ENCODE measurements around the gene MLIP. TPM values are rescaled to one million over a fixed set of nuclear protein-coding genes. Genes with fewer than 3 reads are reported as not detected.
"Not testable (repeated sequence)": the region's sequence is repeated elsewhere in the genome, so short reads cannot be mapped to it uniquely, and the experiment has no call there.

The MLIP gene
- total RNA-seq, 1 experiment from 2014 or later = not detected

- no peaks in the 10 kb centered on the region for H3K27me3 ChIP-seq (ENCODE audit: control insufficient read depth, insufficient read depth, low read length)
- no peak overlapping the region for H3K4me3 ChIP-seq (ENCODE audit: insufficient read depth, low read depth, low read length)
- H3K36me3 ChIP-seq (replicated peaks; ENCODE audit: control insufficient read depth, insufficient read depth, low read length) = no peaks in the 10 kb centered on the region
- DNase-seq = no peak
These were observed 85.7 kb downstream of the MLIP start for GRCh38 chr6:54196905-54197304.

DNA sequence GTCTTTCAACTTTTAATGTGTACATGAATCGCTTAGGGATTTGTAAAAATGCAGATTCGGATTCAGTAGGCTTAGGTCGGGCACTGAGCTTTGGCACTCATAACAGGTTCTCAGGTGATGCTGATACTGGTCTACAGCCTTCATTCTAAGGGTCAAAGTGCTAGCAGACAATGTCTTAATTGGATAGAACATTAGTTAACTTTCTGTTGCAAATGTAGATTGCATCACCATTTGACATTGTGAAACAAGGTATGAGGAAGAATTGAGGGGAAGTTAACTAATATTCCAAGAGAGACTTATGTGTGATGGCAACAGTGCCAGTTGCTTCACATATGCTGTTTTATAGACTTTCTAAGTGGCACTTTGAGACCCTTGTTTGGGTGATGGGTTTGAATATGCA is 86.9 kb downstream of the MLIP start:
- Histone ChIP-seq H3K4me3 (ENCODE audit: insufficient read depth, low read depth, low read length) (no peak overlapping the region), H3K36me3 (replicated peaks; ENCODE audit: control insufficient read depth, insufficient read depth, low read length) (no peaks in the 10 kb centered on the region), H3K27me3 (ENCODE audit: control insufficient read depth, insufficient read depth, low read length) (no peaks in the 10 kb centered on the region)
- DNase-seq = no peak

DNA sequence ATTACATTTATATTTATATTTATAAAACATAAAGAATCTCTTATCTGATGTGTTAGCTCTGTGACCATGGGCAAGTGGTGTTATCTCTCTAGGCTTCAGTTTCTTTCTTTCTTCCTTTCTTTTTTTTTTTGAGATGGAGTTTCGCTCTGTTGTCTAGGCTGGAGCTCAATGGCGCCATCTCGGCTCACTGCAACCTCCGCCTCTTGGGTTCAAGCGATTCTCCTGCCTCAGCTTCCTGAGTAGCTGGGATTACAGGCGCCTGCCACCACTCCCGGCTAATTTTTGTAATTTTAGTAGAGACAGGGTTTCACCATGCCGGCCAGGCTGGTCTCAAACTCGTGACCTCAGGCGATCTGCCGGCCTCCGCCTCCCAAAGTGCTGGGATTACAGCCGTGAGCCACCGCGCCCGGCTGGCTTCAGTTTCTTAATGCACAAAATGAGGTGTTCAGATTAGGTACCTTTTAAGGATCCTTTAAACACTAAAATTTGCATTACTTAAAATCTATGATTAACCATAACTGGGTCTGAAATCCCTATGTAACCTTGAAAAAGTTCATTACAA is 92.3 kb downstream of the MLIP start:
- H3K4me3 ChIP-seq (ENCODE audit: insufficient read depth, low read depth, low read length); H3K36me3 ChIP-seq (replicated peaks; ENCODE audit: control insufficient read depth, insufficient read depth, low read length); DNase-seq; H3K27me3 ChIP-seq (ENCODE audit: control insufficient read depth, insufficient read depth, low read length): not testable (repeated sequence)

DNA sequence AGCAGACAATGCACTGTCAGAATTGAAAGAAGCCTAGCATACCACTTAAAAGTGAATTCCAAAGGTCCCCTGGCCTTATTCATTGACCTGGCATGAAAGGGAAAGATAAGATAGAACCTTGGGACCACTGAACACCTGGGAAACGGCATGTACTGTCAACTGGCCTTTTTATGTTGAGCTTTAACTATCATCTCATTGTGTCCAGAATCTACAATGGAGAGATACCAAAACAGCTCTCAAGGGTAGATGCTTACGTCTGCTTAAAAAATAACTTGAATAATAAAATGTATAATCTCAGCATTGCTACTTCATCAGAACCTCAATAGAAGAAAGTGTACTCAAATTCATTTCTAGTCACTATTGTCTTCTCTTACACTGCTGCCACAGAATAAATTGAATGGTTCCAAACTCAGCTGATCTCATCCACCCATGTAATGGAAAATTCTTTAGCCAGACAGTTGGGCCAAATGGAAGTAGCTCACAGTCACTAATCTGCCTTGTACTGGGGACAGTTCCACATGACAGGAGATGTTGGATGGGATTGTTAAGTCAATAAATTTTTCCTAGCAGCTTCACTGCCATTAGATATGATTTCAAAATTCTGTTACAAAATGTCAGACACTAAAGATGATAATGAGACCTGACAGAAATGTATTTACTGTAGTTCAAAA is 93.8 kb downstream of the MLIP start:
- Histone ChIP-seq H3K27me3 (ENCODE audit: control insufficient read depth, insufficient read depth, low read length) (no peaks in the 10 kb centered on the region), H3K4me3 (ENCODE audit: insufficient read depth, low read depth, low read length) (no peak overlapping the region), H3K36me3 (replicated peaks; ENCODE audit: control insufficient read depth, insufficient read depth, low read length) (no peaks in the 10 kb centered on the region)
- no peak for DNase-seq

GRCh38 chr6:54206510-54206909 is 95.3 kb downstream of the MLIP start:
- no peaks in the 10 kb centered on the region for H3K36me3 ChIP-seq (replicated peaks; ENCODE audit: control insufficient read depth, insufficient read depth, low read length)
- no peaks in the 10 kb centered on the region for H3K27me3 ChIP-seq (ENCODE audit: control insufficient read depth, insufficient read depth, low read length)
- DNase-seq = no peak
- H3K4me3 ChIP-seq (ENCODE audit: insufficient read depth, low read depth, low read length) = no peak overlapping the region

GRCh38 chr6:54209983-54210382 is 98.7 kb downstream of the MLIP start:
- H3K36me3 ChIP-seq (replicated peaks; ENCODE audit: control insufficient read depth, insufficient read depth, low read length); DNase-seq: not testable (repeated sequence)

DNA sequence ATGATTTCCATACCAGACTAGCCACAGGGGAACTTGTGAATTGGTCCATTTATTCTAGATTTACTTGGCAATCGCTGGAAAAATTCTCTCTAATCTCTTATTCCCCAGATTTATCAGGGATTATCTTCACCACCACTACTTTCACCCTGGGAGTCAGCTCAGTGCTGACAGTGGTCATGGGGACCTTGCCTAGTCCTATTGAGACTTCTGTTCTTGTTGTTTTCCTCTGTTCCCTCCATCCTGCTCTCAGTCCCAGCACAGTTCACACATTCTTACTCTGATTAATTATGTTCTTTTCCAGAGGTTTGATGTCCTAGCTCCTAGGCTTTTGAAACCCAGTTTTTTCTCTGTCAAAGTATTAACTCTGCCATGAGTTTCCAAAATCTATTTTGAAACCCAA is 103.0 kb downstream of the MLIP start:
- Histone ChIP-seq H3K27me3 (ENCODE audit: control insufficient read depth, insufficient read depth, low read length) (no peaks in the 10 kb centered on the region), H3K36me3 (replicated peaks; ENCODE audit: control insufficient read depth, insufficient read depth, low read length) (no peaks in the 10 kb centered on the region), H3K4me3 (ENCODE audit: insufficient read depth, low read depth, low read length) (no peak overlapping the region)
- DNase-seq = no peak

More at GRCh38 chr6:54209983-54210382, 98.7 kb downstream of the MLIP start:
- H3K27me3 ChIP-seq (ENCODE audit: control insufficient read depth, insufficient read depth, low read length); H3K4me3 ChIP-seq (ENCODE audit: insufficient read depth, low read depth, low read length): not testable (repeated sequence)

GRCh38 chr6:54216336-54216735 is 105.1 kb downstream of the MLIP start:
- H3K36me3 ChIP-seq (replicated peaks; ENCODE audit: control insufficient read depth, insufficient read depth, low read length) = no peaks in the 10 kb centered on the region
- no peak overlapping the region for H3K4me3 ChIP-seq (ENCODE audit: insufficient read depth, low read depth, low read length)
- no peak for DNase-seq
- no peaks in the 10 kb centered on the region for H3K27me3 ChIP-seq (ENCODE audit: control insufficient read depth, insufficient read depth, low read length)

DNA sequence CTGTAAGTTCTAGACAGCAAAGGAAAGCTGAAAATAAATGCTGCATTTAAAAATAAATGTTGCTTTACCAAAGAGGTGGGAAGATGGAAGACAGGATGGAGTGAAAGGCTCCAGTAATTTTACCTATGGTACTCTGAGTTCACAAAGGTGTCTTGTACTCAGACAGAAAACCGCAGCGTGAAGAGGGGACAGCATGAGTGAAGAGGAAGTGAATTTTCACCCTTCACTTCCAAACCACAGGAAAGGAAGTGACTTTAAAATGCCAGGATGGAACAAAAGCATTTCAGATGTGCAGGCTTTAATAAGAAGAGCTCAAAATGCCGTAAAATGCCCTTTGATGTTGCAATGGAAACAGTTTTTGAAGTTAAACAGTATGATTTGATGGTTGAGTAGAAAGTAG is 105.8 kb downstream of the MLIP start:
- no peaks in the 10 kb centered on the region for H3K27me3 ChIP-seq (ENCODE audit: control insufficient read depth, insufficient read depth, low read length)
- no peak for DNase-seq
- H3K4me3 ChIP-seq (ENCODE audit: insufficient read depth, low read depth, low read length) = no peak overlapping the region
- no peaks in the 10 kb centered on the region for H3K36me3 ChIP-seq (replicated peaks; ENCODE audit: control insufficient read depth, insufficient read depth, low read length)

DNA sequence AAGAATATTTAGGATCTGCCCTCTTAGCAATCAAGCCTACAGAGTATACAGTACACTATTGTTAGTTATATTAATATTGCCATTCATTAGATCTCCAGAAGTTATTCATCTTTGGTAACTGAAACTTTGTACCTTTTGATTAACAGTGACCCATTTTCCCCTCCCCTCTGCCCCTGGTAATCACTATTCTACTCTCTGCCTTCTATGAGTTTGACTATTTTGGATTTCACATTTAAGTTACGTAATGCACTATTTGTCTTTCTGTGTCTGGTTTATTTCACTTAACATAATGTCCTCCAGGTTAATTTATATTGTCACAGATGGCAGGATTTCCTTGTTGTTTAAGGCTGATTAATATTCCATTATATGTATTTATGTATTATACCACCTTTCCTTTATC is 111.0 kb downstream of the MLIP start:
- Histone ChIP-seq H3K27me3 (ENCODE audit: control insufficient read depth, insufficient read depth, low read length) (no peaks in the 10 kb centered on the region), H3K4me3 (ENCODE audit: insufficient read depth, low read depth, low read length) (no peak overlapping the region), H3K36me3 (replicated peaks; ENCODE audit: control insufficient read depth, insufficient read depth, low read length) (no peaks in the 10 kb centered on the region)
- no peak for DNase-seq

GRCh38 chr6:54232703-54233102 is 121.5 kb downstream of the MLIP start:
- H3K36me3 ChIP-seq (replicated peaks; ENCODE audit: control insufficient read depth, insufficient read depth, low read length) = no peaks in the 10 kb centered on the region
- no peak overlapping the region for H3K4me3 ChIP-seq (ENCODE audit: insufficient read depth, low read depth, low read length)
- H3K27me3 ChIP-seq (ENCODE audit: control insufficient read depth, insufficient read depth, low read length) = no peaks in the 10 kb centered on the region
- no peak for DNase-seq

DNA sequence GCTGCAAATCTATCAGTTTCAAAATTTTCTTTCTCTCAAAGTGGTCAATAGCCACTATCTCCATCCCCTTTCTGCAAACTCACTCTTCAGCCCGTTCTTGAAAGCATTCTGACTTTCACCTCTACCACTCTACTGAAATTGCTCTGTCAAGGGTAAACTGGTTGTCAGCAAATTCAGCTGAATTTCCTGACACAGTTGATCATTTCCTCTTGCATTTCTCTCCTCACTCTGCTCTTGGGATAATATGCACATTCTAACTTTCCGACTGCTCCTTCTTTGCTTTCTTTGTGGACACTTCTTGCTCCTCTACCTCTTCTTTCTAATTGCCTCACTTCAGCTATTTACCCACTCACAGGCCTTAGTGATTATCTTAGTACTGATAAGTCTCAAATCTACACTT is 123.3 kb downstream of the MLIP start:
- Histone ChIP-seq H3K4me3 (ENCODE audit: insufficient read depth, low read depth, low read length) (no peak overlapping the region), H3K27me3 (ENCODE audit: control insufficient read depth, insufficient read depth, low read length) (no peaks in the 10 kb centered on the region), H3K36me3 (replicated peaks; ENCODE audit: control insufficient read depth, insufficient read depth, low read length) (no peaks in the 10 kb centered on the region)
- no peak for DNase-seq

GRCh38 chr6:54236984-54237383 is 125.7 kb downstream of the MLIP start:
- Histone ChIP-seq H3K27me3 (ENCODE audit: control insufficient read depth, insufficient read depth, low read length) (no peaks in the 10 kb centered on the region), H3K4me3 (ENCODE audit: insufficient read depth, low read depth, low read length) (no peak overlapping the region), H3K36me3 (replicated peaks; ENCODE audit: control insufficient read depth, insufficient read depth, low read length) (no peaks in the 10 kb centered on the region)
- DNase-seq = no peak

DNA sequence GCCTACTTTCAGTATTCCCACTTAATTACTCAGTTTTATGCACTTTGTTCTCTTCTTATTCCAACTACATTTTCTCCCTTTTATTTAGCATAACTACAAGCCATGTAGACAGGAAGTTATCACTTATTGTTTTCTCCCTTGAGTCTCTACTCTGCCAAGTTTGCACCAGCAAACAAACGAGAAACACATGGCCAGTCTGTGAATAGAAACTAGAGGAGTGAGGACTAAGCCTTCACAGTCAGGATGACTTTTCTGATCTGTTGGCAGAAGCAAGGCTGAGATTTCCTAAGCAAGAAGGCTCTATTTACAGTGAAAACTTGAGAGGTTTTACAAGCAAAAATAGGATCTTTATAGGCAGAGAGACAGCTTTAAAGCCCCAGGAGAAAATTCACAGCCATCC is 127.2 kb downstream of the MLIP start:
- Histone ChIP-seq H3K4me3 (ENCODE audit: insufficient read depth, low read depth, low read length) (no peak overlapping the region), H3K27me3 (ENCODE audit: control insufficient read depth, insufficient read depth, low read length) (no peaks in the 10 kb centered on the region), H3K36me3 (replicated peaks; ENCODE audit: control insufficient read depth, insufficient read depth, low read length) (no peaks in the 10 kb centered on the region)
- DNase-seq = no peak

DNA sequence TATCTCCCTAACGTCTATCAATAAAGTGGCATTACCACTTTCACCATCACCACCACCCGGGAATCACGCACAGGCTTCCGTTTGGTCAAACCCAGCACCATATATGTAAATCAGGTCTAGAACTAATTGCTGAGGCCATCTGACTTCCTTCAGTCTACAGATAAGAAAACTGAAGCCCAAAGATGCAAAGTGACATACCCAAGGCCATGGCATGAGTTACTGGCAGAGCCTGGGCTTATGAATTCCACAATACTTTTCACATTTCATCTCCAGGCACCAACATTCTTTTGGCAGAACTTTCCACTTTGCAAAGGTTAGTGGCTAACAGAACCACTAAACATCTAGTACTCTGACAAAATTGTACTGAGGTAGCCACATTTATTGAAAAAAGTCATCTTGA is 132.5 kb downstream of the MLIP start:
- no peaks in the 10 kb centered on the region for H3K36me3 ChIP-seq (replicated peaks; ENCODE audit: control insufficient read depth, insufficient read depth, low read length)
- no peaks in the 10 kb centered on the region for H3K27me3 ChIP-seq (ENCODE audit: control insufficient read depth, insufficient read depth, low read length)
- DNase-seq = no peak
- no peak overlapping the region for H3K4me3 ChIP-seq (ENCODE audit: insufficient read depth, low read depth, low read length)

- no peaks in the 10 kb centered on the region for H3K27me3 ChIP-seq (ENCODE audit: control insufficient read depth, insufficient read depth, low read length)
- no peaks in the 10 kb centered on the region for H3K36me3 ChIP-seq (replicated peaks; ENCODE audit: control insufficient read depth, insufficient read depth, low read length)
- DNase-seq = no peak
- no peak overlapping the region for H3K4me3 ChIP-seq (ENCODE audit: insufficient read depth, low read depth, low read length)
These were observed 133.2 kb downstream of the MLIP start for GRCh38 chr6:54244430-54244829.
